Measurements from ENCODE around the gene CCDC57. TPM values are rescaled to one million over a fixed set of nuclear protein-coding genes. Genes with fewer than 3 reads are reported as not detected.

CCDC57 gene
- total RNA-seq, 2 donors from 2014 or later: 5.1 to 7.4 TPM

DNA sequence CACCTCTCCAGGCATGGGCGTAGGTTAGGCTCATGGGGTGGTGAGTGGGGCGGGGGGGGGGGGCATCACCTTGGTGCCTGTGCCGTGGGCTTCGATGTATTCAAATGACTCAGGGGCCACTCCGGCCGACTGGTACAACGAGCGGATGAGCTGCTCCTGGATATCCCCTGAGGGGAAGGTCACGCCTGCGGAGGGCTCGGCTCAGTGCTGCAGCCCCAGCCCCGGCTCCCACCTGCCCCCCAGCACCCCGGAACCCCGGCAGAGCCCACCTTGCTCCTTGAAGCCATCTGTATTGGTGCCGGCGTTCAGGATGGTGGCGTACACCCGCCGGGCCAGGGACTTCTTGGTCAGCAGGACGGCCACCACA is 120.0 kb downstream of the CCDC57 start:
- Histone ChIP-seq H3K27me3 (no peaks in the 10 kb centered on the region), H3K27ac (no peak overlapping the region), H3K9me3 (no peaks in the 10 kb centered on the region), H3K36me3 (peaks cover 84% of the 10 kb centered on the region), H3K4me3 (no peak overlapping the region), H3K4me1 (peaks cover 0 to 13% of the 10 kb centered on the region in 2 donors)
- TF ChIP-seq, protein P1, sequence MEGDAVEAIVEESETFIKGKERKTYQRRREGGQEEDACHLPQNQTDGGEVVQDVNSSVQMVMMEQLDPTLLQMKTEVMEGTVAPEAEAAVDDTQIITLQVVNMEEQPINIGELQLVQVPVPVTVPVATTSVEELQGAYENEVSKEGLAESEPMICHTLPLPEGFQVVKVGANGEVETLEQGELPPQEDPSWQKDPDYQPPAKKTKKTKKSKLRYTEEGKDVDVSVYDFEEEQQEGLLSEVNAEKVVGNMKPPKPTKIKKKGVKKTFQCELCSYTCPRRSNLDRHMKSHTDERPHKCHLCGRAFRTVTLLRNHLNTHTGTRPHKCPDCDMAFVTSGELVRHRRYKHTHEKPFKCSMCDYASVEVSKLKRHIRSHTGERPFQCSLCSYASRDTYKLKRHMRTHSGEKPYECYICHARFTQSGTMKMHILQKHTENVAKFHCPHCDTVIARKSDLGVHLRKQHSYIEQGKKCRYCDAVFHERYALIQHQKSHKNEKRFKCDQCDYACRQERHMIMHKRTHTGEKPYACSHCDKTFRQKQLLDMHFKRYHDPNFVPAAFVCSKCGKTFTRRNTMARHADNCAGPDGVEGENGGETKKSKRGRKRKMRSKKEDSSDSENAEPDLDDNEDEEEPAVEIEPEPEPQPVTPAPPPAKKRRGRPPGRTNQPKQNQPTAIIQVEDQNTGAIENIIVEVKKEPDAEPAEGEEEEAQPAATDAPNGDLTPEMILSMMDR (IDR thresholded peaks at IDR 0.05): no peak
- no peak for DNase-seq (ENCODE audit: low spot score)

DNA sequence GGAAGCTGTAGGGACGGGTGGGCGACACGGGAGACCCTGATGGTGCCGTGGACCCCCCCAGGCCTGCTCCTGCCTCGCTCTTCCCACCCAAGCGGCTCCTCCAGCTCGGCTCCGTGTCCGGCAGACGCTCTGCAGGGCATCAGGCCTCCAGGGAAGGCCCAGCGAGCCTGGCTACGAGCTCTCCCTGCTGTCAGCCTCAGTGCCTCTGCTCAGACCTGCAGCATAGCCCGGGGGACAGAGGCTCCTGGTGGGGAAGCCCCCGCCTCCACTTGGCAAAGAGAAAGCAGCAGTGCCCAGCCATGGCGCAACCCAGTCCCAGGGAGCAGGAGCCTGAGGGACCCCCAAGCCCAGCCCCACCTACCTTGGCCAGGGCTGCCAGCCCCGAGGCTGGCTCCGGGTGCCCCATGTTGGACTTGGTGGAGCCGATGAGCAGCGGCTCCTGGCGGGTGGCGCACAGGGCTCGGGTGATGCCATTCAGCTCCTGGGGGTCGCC is 120.5 kb downstream of the CCDC57 start:
- TF ChIP-seq, protein P1 (IDR thresholded peaks at IDR 0.05): no peak
- no peak overlapping the region for H3K4me3 ChIP-seq
- H3K27me3 ChIP-seq: no peaks in the 10 kb centered on the region
- H3K4me1 ChIP-seq: peaks cover 0 to 10% of the 10 kb centered on the region in 2 donors
- H3K36me3 ChIP-seq: peaks cover 89% of the 10 kb centered on the region
- H3K9me3 ChIP-seq: no peaks in the 10 kb centered on the region
- no peak for DNase-seq (ENCODE audit: low spot score)
- H3K27ac ChIP-seq: no peak overlapping the region

DNA sequence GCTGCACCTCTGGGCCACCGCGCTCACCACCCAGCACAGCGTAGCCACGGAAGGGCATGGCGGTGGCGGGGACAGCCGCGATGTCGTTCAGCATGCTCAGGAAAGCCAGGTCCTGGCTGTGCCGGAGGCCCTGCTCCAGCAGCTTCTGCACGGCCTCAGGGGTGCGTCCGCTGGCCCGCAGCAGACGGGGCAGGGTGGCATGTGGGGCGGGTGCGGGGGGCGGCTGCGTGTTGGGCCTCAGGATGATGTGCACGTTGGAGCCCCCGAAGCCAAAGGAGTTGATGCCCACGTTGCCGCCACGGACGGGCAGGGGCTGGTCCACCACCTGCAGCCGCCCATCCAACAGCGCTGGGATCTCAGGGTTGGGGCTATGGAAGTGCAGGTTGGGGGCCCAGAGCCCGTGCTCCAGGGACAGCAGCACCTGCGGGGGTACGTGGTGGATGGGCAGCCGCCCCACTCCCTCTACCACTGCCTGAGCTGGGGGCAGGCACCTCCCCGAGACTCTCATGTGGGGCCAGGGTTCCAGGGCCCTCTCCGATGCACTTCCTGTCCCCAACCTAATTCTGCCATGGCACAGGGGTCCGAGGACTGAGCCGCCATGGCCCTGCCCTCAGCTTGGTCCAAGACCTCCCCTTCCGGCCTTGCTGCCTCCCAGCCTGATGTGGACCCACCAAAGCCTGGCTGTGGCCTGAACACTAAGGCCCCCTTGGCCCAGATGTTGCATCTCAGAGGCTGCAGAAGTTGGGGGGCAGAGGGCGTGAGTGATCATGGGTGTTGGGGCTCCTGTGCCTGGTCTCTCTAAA is 121.2 kb downstream of the CCDC57 start:
- H3K36me3 ChIP-seq: peaks cover 96% of the 10 kb centered on the region
- TF ChIP-seq, protein P1 (IDR thresholded peaks at IDR 0.05): no peak
- no peaks in the 10 kb centered on the region for H3K9me3 ChIP-seq
- H3K27ac ChIP-seq: no peak overlapping the region
- no peaks in the 10 kb centered on the region for H3K27me3 ChIP-seq
- no peak for DNase-seq (ENCODE audit: low spot score)
- no peak overlapping the region for H3K4me3 ChIP-seq
- H3K4me1 ChIP-seq: peaks cover 0 to 3% of the 10 kb centered on the region in 2 donors

DNA sequence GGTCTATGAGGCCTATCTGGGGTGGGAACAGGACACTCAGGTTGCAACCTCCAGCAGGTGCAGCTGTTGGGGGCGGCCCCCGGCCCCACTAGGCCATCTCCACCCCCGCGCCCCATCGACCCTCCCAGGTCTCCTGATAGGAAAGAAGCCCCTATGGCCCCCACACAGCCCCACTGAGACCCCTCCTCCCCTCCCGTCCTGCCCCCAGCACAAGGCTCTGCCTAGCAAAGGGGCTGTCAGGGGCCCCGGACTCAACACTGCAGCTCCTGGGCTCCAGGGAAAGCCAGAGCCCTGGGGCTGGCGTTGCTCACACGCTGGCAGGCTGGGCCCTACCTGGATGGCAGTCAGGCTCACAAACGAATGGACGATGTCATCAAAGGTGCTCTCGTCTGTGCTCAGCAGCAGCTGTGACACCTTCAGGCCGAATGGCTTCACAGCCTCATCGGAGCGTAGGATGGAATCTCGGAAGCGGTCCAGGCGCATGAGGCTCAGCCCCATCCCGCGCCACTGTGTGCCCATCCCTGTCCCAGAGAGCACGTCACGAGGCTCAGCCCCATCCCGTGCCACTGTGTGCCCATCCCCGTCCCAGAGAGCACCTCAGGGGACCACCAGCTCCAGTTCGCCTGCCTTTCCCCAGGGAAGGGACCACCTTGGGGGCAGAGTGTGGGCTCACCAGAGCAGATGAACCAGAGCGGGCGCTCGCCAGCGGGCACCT is 121.9 kb downstream of the CCDC57 start:
- Histone ChIP-seq H3K9me3 (no peaks in the 10 kb centered on the region), H3K27ac (no peak overlapping the region), H3K36me3 (peaks cover 100% of the 10 kb centered on the region), H3K4me1 (no peaks in the 10 kb centered on the region), H3K4me3 (no peak overlapping the region), H3K27me3 (no peaks in the 10 kb centered on the region)
- TF ChIP-seq, protein P1 (IDR thresholded peaks at IDR 0.05): no peak
- no peak for DNase-seq (ENCODE audit: low spot score)

DNA sequence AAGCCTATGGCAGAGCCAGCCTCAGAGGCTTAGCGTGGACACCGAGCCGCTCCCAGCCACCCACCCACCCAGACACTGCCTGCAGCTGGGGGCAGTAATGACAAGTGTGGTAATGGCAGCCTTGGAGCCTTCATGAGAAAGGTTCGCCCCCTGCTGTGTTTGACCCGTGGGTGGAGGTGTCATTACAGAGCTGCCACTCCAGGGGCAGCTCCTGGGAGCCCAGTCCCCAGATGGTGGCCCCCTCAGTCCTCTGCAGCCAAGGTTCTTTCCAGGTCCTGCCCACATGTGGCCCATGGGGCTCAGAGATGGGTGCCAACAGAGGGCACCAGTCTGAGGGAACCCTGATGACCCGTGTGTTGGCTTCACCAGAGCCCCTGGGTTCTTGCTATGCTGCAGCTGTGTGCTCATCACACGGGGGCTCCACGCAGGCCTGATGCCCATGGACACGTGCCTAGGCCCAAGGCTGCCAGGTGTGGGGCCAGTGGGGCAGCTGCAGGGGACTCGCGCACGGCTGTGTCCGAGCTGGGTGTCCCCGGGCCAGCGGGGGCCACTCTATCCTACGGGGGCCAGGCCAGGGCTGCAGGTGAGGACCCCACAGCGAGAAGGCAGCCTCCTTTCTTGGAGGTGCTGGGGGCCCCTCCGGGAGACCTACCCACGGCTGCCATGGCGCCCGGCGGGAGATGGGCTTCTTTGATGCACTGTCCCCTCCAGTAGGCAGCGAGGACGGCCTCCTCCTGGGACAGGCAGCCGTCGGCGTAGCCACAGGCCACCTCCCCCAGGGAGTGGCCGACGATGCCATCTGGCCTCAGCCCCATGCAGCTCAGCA is 122.7 kb downstream of the CCDC57 start:
- TF ChIP-seq, protein P1 (IDR thresholded peaks at IDR 0.05): no peak
- H3K4me1 ChIP-seq: no peaks in the 10 kb centered on the region
- H3K27ac ChIP-seq: no peak overlapping the region
- no peak for DNase-seq (ENCODE audit: low spot score)
- H3K36me3 ChIP-seq: peaks cover 100% of the 10 kb centered on the region
- H3K4me3 ChIP-seq: no peak overlapping the region
- H3K9me3 ChIP-seq: no peaks in the 10 kb centered on the region
- H3K27me3 ChIP-seq: no peaks in the 10 kb centered on the region

All from right atrium auricular region (tissue), 2 donors.